ENCODE measurements around the gene PDE4D. TPM values are rescaled to one million over a fixed set of nuclear protein-coding genes. Genes with fewer than 3 reads are reported as not detected.

PDE4D gene
- total RNA-seq, 4 donors from 2014 or later, result 6.7 to 21.0 (median 15.0) TPM

DNA sequence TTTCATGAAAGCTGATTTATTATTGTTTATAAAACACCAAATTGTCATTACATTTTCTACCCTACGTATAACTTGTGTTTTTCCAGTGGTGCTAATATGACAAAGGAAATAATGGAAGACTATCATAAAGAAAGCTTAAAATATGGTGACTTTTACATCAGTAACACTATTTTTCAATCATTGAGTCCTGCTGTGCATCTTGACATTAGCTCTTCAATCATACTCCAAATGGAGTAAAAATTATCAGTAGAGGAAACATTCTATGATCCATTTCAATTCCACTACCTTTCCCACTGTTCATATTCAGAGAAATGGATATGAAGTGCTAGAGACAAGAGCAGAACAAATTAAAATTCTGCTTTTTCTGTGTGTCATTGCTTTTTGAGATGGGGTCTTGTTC, 774.0 kb downstream of the PDE4D start:
- TF ChIP-seq, protein P1, sequence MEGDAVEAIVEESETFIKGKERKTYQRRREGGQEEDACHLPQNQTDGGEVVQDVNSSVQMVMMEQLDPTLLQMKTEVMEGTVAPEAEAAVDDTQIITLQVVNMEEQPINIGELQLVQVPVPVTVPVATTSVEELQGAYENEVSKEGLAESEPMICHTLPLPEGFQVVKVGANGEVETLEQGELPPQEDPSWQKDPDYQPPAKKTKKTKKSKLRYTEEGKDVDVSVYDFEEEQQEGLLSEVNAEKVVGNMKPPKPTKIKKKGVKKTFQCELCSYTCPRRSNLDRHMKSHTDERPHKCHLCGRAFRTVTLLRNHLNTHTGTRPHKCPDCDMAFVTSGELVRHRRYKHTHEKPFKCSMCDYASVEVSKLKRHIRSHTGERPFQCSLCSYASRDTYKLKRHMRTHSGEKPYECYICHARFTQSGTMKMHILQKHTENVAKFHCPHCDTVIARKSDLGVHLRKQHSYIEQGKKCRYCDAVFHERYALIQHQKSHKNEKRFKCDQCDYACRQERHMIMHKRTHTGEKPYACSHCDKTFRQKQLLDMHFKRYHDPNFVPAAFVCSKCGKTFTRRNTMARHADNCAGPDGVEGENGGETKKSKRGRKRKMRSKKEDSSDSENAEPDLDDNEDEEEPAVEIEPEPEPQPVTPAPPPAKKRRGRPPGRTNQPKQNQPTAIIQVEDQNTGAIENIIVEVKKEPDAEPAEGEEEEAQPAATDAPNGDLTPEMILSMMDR (IDR thresholded peaks at IDR 0.05), result no peak
- no peak for TF ChIP-seq POLR2A (IDR thresholded peaks at IDR 0.05)
- intact Hi-C loops (cut with DNase I; ENCODE audit: low total_unique reads), result no loop called here
- WGBS, 2 donors, result 96 to 100% methylated on average over 1 of the region's 1 CpG

GRCh38 chr5:59117320-59117719, 776.2 kb downstream of the PDE4D start:
- 87 to 92% methylated on average over 3 of the region's 3 CpGs for WGBS, 2 donors
- no peak overlapping the region for H3K4me3 ChIP-seq (ENCODE audit: low read depth, poor library complexity, severe bottlenecking)
- TF ChIP-seq POLR2A (IDR thresholded peaks at IDR 0.05), result no peak
- TF ChIP-seq, protein P1 (IDR thresholded peaks at IDR 0.05), result no peak
- no peak for DNase-seq (ENCODE audit: low spot score in 2 of 2)
- intact Hi-C loops (cut with DNase I; ENCODE audit: low total_unique reads), result no loop called here

More for the DNA sequence above, 774.0 kb downstream of the PDE4D start:
- no peak for DNase-seq (ENCODE audit: low spot score in 2 of 2)
- no peak overlapping the region for H3K4me3 ChIP-seq (ENCODE audit: low read depth, poor library complexity, severe bottlenecking)

- intact Hi-C loops (cut with DNase I; ENCODE audit: low total_unique reads), result no loop called here
- TF ChIP-seq, protein P1 (IDR thresholded peaks at IDR 0.05), result no peak
- no peak for TF ChIP-seq POLR2A (IDR thresholded peaks at IDR 0.05)
- no peak for DNase-seq (ENCODE audit: low spot score in 2 of 2)
- H3K4me3 ChIP-seq (ENCODE audit: low read depth, poor library complexity, severe bottlenecking), result no peak overlapping the region
- WGBS, 2 donors, result 53 to 56% methylated on average over 11 of the region's 11 CpGs
Measured at GRCh38 chr5:59116231-59116865, 777.2 kb downstream of the PDE4D start.

- DNase-seq (ENCODE audit: low spot score in 2 of 2), result no peak
- intact Hi-C loops (cut with DNase I; ENCODE audit: low total_unique reads), result no loop called here
- no peak overlapping the region for H3K4me3 ChIP-seq (ENCODE audit: low read depth, poor library complexity, severe bottlenecking)
- TF ChIP-seq, protein P1 (IDR thresholded peaks at IDR 0.05), result no peak
- no peak for TF ChIP-seq POLR2A (IDR thresholded peaks at IDR 0.05)
Measured at GRCh38 chr5:59115345-59115744, 778.2 kb downstream of the PDE4D start.

DNA sequence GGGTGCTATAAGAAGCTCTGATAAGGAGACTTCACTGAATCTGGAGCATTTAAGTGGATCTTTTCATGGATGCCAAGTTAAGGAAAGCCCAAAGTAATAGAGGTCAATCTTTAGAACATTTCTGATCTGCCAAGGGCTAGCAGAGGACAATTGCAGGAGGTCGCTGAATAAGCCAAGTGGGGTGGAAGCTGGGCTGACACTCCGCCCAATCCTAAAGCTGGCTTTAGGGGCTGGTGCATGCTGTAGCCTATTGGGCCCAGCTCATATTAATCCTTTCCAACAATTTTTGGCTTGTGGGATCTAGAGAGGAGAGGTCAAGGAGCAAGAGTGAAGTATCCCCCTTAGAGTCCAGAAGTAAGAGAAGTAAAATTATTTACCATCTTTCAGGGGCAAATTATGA, 784.1 kb downstream of the PDE4D start:
- TF ChIP-seq, protein P1 (IDR thresholded peaks at IDR 0.05), result no peak
- TF ChIP-seq POLR2A (IDR thresholded peaks at IDR 0.05), result no peak
- no peak overlapping the region for H3K4me3 ChIP-seq (ENCODE audit: low read depth, poor library complexity, severe bottlenecking)
- WGBS, 2 donors, result 86 to 93% methylated on average over 2 of the region's 2 CpGs
- intact Hi-C loops (cut with DNase I; ENCODE audit: low total_unique reads), result no loop called here
- no peak for DNase-seq (ENCODE audit: low spot score in 2 of 2)

- H3K4me3 ChIP-seq (ENCODE audit: low read depth, poor library complexity, severe bottlenecking), result no peak overlapping the region
- 64 to 65% methylated on average over 2 of the region's 2 CpGs for WGBS, 2 donors
- intact Hi-C loops (cut with DNase I; ENCODE audit: low total_unique reads), result no loop called here
- no peak for TF ChIP-seq POLR2A (IDR thresholded peaks at IDR 0.05)
- TF ChIP-seq, protein P1 (IDR thresholded peaks at IDR 0.05), result no peak
- no peak for DNase-seq (ENCODE audit: low spot score in 2 of 2)
Measured at GRCh38 chr5:59107692-59108091, 785.8 kb downstream of the PDE4D start.
